Measurements from ENCODE around the gene RABGAP1L. TPM values are rescaled to one million over a fixed set of nuclear protein-coding genes. Genes with fewer than 3 reads are reported as not detected.

The RABGAP1L gene
- total RNA-seq, 6 experiments from 2014 or later: 11.7 to 23.1 (median 18.5) TPM

GRCh38 chr1:174433451-174433850 is 274.1 kb downstream of the RABGAP1L start:
- no peaks in the 10 kb centered on the region for H3K4me1 ChIP-seq
- TF ChIP-seq POLR2A (IDR thresholded peaks at IDR 0.05): no peak
- TF ChIP-seq, protein P1, sequence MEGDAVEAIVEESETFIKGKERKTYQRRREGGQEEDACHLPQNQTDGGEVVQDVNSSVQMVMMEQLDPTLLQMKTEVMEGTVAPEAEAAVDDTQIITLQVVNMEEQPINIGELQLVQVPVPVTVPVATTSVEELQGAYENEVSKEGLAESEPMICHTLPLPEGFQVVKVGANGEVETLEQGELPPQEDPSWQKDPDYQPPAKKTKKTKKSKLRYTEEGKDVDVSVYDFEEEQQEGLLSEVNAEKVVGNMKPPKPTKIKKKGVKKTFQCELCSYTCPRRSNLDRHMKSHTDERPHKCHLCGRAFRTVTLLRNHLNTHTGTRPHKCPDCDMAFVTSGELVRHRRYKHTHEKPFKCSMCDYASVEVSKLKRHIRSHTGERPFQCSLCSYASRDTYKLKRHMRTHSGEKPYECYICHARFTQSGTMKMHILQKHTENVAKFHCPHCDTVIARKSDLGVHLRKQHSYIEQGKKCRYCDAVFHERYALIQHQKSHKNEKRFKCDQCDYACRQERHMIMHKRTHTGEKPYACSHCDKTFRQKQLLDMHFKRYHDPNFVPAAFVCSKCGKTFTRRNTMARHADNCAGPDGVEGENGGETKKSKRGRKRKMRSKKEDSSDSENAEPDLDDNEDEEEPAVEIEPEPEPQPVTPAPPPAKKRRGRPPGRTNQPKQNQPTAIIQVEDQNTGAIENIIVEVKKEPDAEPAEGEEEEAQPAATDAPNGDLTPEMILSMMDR (IDR thresholded peaks at IDR 0.05): no peak
- no peak overlapping the region for H3K4me3 ChIP-seq
- DNase-seq (no peak), ATAC-seq (no peak)
- WGBS (ENCODE audit: insufficient coverage, low coverage, low lambda C conversion rate, missing lambda C conversion rate): 100% methylated on average over 1 of the region's 1 CpG
- no peak overlapping the region for H3K27ac ChIP-seq
- H3K9me3 ChIP-seq: no peaks in the 10 kb centered on the region
- intact Hi-C loops (cut with DNase I): no loop called here
- no peaks in the 10 kb centered on the region for H3K36me3 ChIP-seq
- no peaks in the 10 kb centered on the region for H3K27me3 ChIP-seq

GRCh38 chr1:174445351-174445750 is 286.0 kb downstream of the RABGAP1L start:
- no peak overlapping the region for H3K27ac ChIP-seq
- DNase-seq (no peak), ATAC-seq (no peak)
- intact Hi-C loops (cut with DNase I): no loop called here
- TF ChIP-seq, protein P1 (IDR thresholded peaks at IDR 0.05): no peak
- no peak for TF ChIP-seq POLR2A (IDR thresholded peaks at IDR 0.05)
- H3K4me1 ChIP-seq: no peaks in the 10 kb centered on the region
- H3K9me3 ChIP-seq: no peaks in the 10 kb centered on the region
- no peaks in the 10 kb centered on the region for H3K27me3 ChIP-seq
- no peak overlapping the region for H3K4me3 ChIP-seq
- no peaks in the 10 kb centered on the region for H3K36me3 ChIP-seq

DNA sequence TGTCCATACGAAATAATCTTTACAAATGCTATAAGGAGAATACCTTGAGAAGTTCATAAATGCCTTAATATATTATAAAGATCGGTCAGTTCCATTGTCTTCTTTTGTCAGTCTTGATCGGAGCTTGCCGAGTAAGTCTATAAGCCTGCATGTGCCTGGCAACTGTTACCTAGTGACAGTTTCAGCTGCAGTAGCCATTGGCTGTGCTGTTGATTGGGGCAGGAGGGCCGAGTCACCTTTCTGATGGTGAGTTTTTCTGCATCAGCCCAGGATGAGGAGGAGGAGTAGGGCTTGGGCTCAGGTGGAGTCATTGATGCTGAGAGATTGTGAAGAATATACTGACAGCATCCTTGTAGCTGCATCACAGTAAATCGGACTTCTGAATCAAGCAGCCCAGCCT is 286.5 kb downstream of the RABGAP1L start:
- WGBS (ENCODE audit: insufficient coverage, low coverage, low lambda C conversion rate, missing lambda C conversion rate): 87% methylated on average over 6 of the region's 6 CpGs
- no peak overlapping the region for H3K27ac ChIP-seq
- no peaks in the 10 kb centered on the region for H3K27me3 ChIP-seq
- no peak overlapping the region for H3K4me3 ChIP-seq
- TF ChIP-seq, protein P1 (IDR thresholded peaks at IDR 0.05): no peak
- ATAC-seq (no peak), DNase-seq (no peak)
- intact Hi-C loops (cut with DNase I): no loop called here
- no peaks in the 10 kb centered on the region for H3K9me3 ChIP-seq
- H3K36me3 ChIP-seq: no peaks in the 10 kb centered on the region
- no peaks in the 10 kb centered on the region for H3K4me1 ChIP-seq

DNA sequence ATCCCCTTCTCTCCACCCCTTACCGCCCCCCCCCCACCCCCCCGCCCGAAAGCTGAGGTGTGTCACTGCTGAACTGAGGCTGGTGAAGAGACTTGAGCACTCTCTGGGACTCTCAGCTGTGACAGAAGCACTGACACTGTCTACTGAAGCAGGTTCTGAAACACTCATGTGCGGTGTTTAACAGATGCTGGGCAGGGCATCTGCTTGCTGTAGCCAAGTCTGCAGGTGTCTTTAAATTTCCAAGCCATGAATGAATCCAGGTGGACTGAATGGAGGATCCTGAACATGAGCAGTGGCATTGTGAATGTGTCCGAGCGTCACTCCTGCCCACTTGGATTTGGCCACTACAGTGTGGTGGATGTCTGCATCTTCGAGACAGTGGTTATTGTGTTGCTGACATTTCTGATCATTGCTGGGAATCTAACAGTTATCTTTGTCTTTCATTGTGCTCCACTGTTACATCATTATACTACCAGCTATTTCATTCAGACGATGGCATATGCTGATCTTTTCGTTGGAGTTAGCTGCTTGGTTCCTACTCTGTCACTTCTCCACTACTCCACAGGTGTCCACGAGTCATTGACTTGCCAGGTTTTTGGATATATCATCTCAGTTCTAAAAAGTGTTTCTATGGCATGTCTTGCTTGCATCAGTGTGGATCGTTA is 288.7 kb downstream of the RABGAP1L start, which contains the start of gene GPR52:
Gene GPR52, plus strand, starts transcription at position 99 of the 665 bp plus-strand sequence. Its CDS starts 148 bp downstream, at position 247.
- DNase-seq: no peak
- no peaks in the 10 kb centered on the region for H3K9me3 ChIP-seq
- H3K27ac ChIP-seq: no peak within 1 kb of the TSS
- WGBS (ENCODE audit: insufficient coverage, low coverage, low lambda C conversion rate, missing lambda C conversion rate): 86% methylated on average over 11 of the region's 11 CpGs
- ATAC-seq: no peak
- TF ChIP-seq, protein P1 (IDR thresholded peaks at IDR 0.05): no peak
- TF ChIP-seq POLR2A (IDR thresholded peaks at IDR 0.05): no peak
- H3K4me3 ChIP-seq: no peak within 1 kb of the TSS
- no peaks in the 10 kb centered on the region for H3K36me3 ChIP-seq
- no peaks in the 10 kb centered on the region for H3K4me1 ChIP-seq
- no peaks in the 10 kb centered on the region for H3K27me3 ChIP-seq
- intact Hi-C loops (cut with DNase I): no loop called here

- H3K36me3 ChIP-seq: no peaks in the 10 kb centered on the region
- no peaks in the 10 kb centered on the region for H3K4me1 ChIP-seq
- DNase-seq (no peak), ATAC-seq (no peak)
- intact Hi-C loops (cut with DNase I): no loop called here
- TF ChIP-seq, protein P1 (IDR thresholded peaks at IDR 0.05): no peak
- TF ChIP-seq POLR2A (IDR thresholded peaks at IDR 0.05): no peak
- no peaks in the 10 kb centered on the region for H3K27me3 ChIP-seq
- no peaks in the 10 kb centered on the region for H3K9me3 ChIP-seq
- H3K4me3 ChIP-seq: no peak overlapping the region
- WGBS (ENCODE audit: insufficient coverage, low coverage, low lambda C conversion rate, missing lambda C conversion rate): 76% methylated on average over 5 of the region's 5 CpGs
- H3K27ac ChIP-seq: no peak overlapping the region
Observed at GRCh38 chr1:174448531-174448883, 289.2 kb downstream of the RABGAP1L start.

Data from right lobe of liver (tissue), 6 donors.